Upper lobe of left lung (tissue), 6 donors: ENCODE results near the gene SIRPB1. TPM values are rescaled to one million over a fixed set of nuclear protein-coding genes. Genes with fewer than 3 reads are reported as not detected.

Source experiments
- ATAC-seq, 2 donors: fragments of 200-7000 bp; cut with Tn5 transposase; one replicate each; pipeline ENCODE4 v1.9.1; 2022; ENCODE audit warnings: mild to moderate bottlenecking in 2 of 2, moderate library complexity in 2 of 2; ENCODE audit not compliant: low FRiP score in 2 of 2
- DNase-seq, 2 donors: peaks; one replicate each; pipeline ENCODE4 v3.0.0-alpha.2; 2019 to 2020
- H3K27ac ChIP-seq, 4 donors: fragments of 200-600 bp; sonication (generic); one replicate each; pipeline ENCODE4 v1.5.1; 2016 to 2019
- H3K27me3 ChIP-seq, 4 donors: fragments of 200-600 bp; sonication (generic); one replicate each; pipeline ENCODE4 v1.5.1; 2017 to 2019
- H3K36me3 ChIP-seq, 4 donors: fragments of 200-600 bp; sonication (generic); one replicate each; pipeline ENCODE4 v1.5.1; 2016 to 2019
- H3K4me1 ChIP-seq, 4 donors: fragments of 200-600 bp; sonication (generic); one replicate each; pipeline ENCODE4 v1.5.1; 2018 to 2019
- H3K4me3 ChIP-seq, 4 donors: fragments of 200-600 bp; sonication (generic); one replicate each; pipeline ENCODE4 v1.5.1; 2017 to 2019; ENCODE audit warnings: mild to moderate bottlenecking in 2 of 4, moderate library complexity in 1 of 4
- H3K9me3 ChIP-seq, 4 donors: fragments of 200-600 bp; sonication (generic); one replicate each; pipeline ENCODE4 v1.5.1; 2018 to 2019
- EP300 ChIP-seq, 4 donors: sonication (generic); formaldehyde crosslinking; IDR thresholded peaks; one replicate each; pipeline ENCODE4 v1.5.1; 2017; ENCODE audit warnings: antibody characterized with exemption in 4 of 4, control low read depth in 2 of 4
- POLR2A ChIP-seq, 4 donors: fragments of 450-650 bp; IDR thresholded peaks; one replicate each; pipeline ENCODE4 v1.5.1; 2016 to 2017; ENCODE audit warnings: antibody characterized with exemption in 4 of 4, mild to moderate bottlenecking in 2 of 4
- POLR2AphosphoS5 ChIP-seq, 2 donors: sonication (generic); formaldehyde crosslinking; IDR thresholded peaks; one replicate each; pipeline ENCODE4 v1.5.1; 2017; ENCODE audit warnings: antibody characterized with exemption in 2 of 2
- WGBS, 2 donors: methylation state at CpG; one replicate each; pipeline ENCODE4 v1.1.5; 2017 to 2018; 5-methylcytosine and 5-hydroxymethylcytosine counted together
- total RNA-seq, 6 donors: library from RNA; depleted of rRNA in 4 of 6; stranded (reverse); fragments of >200 nt in 4 of 6; gene quantifications; one replicate each; pipeline versions ENCODE4 v1.1.0 to v1.2.1, GENCODE V29; 2016 to 2021
- TF ChIP-seq, protein P1 (sequence below), 6 experiments: fragments of 450-650 bp in 4 of 6; fragments of 200-600 bp in 2 of 6; sonication (generic) in 2 of 6; IDR thresholded peaks; one replicate each; pipeline ENCODE4 v1.5.1; 2016 to 2019; ENCODE audit warnings: antibody characterized with exemption in 6 of 6
- donor health status: DM: no; HTN: no; CAD: no; lungs with moderate emphysema.
- donor health status: DM: no; HTN: yes; CAD: no; lungs with severe emphysema.

Gene SIRPB1
- total RNA-seq, 6 donors from 2014 or later: 15.7 to 52.0 (median 25.3) TPM

DNA sequence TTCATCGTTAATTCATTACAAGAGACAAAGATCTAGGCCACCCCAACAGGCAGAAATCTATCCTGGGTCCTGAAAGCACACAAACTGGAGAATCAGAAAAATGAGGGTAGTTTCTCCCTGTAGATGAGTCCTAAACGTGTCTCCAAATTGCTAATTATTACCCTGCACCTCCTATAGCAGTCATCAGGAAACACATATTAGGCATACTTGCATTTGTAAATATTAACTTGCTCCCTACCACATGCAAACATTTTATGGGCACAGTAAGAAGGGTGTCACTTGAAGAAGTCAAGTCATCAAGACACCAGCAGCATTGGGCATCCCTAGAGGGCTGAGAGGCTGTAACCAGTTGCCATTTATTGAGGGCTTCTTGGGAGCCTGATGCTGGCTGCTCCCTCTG is 17.9 kb upstream of the SIRPB1 start:
- Histone ChIP-seq H3K9me3 (no peaks in the 10 kb centered on the region), H3K4me3 (no peak overlapping the region), H3K4me1 (no peaks in the 10 kb centered on the region), H3K36me3 (no peaks in the 10 kb centered on the region), H3K27ac (no peak overlapping the region), H3K27me3 (no peaks in the 10 kb centered on the region)
- no peak for ATAC-seq
- WGBS, 2 donors: 78 to 87% methylated on average over 2 of the region's 2 CpGs
- no peak for TF ChIP-seq EP300 (IDR thresholded peaks at IDR 0.05)
- TF ChIP-seq POLR2A (IDR thresholded peaks at IDR 0.05): no peak
- TF ChIP-seq POLR2AphosphoS5 (IDR thresholded peaks at IDR 0.05): no peak
- TF ChIP-seq, protein P1, sequence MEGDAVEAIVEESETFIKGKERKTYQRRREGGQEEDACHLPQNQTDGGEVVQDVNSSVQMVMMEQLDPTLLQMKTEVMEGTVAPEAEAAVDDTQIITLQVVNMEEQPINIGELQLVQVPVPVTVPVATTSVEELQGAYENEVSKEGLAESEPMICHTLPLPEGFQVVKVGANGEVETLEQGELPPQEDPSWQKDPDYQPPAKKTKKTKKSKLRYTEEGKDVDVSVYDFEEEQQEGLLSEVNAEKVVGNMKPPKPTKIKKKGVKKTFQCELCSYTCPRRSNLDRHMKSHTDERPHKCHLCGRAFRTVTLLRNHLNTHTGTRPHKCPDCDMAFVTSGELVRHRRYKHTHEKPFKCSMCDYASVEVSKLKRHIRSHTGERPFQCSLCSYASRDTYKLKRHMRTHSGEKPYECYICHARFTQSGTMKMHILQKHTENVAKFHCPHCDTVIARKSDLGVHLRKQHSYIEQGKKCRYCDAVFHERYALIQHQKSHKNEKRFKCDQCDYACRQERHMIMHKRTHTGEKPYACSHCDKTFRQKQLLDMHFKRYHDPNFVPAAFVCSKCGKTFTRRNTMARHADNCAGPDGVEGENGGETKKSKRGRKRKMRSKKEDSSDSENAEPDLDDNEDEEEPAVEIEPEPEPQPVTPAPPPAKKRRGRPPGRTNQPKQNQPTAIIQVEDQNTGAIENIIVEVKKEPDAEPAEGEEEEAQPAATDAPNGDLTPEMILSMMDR (IDR thresholded peaks at IDR 0.05): no peak
- DNase-seq: no peak

DNA sequence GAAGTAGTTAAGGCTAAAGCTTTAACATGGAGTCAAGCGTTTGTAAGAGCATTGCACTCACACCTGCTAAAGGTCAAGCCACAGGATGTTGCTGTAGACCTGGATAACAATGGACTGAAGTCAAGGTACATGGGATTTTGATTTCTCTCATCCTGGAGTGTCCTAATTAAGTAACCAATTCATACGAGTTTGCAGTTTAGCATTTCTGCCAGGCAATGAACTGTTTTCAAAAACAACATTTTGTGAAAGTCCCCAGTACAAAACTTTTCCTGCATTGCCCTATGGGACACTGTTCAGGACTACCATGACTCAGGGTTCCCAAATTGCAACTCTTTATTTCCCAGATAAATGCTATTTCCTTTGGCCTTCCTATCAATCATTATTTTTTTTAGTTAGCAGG is 17.4 kb upstream of the SIRPB1 start:
- DNase-seq (no peak), ATAC-seq (no peak)
- no peaks in the 10 kb centered on the region for H3K36me3 ChIP-seq
- 56 to 63% methylated on average over 2 of the region's 2 CpGs for WGBS, 2 donors
- H3K9me3 ChIP-seq: no peaks in the 10 kb centered on the region
- H3K4me3 ChIP-seq: no peak overlapping the region
- TF ChIP-seq POLR2A (IDR thresholded peaks at IDR 0.05): no peak
- TF ChIP-seq POLR2AphosphoS5 (IDR thresholded peaks at IDR 0.05): no peak
- TF ChIP-seq, protein P1 (IDR thresholded peaks at IDR 0.05): no peak
- no peak for TF ChIP-seq EP300 (IDR thresholded peaks at IDR 0.05)
- no peaks in the 10 kb centered on the region for H3K4me1 ChIP-seq
- H3K27ac ChIP-seq: no peak overlapping the region
- no peaks in the 10 kb centered on the region for H3K27me3 ChIP-seq

DNA sequence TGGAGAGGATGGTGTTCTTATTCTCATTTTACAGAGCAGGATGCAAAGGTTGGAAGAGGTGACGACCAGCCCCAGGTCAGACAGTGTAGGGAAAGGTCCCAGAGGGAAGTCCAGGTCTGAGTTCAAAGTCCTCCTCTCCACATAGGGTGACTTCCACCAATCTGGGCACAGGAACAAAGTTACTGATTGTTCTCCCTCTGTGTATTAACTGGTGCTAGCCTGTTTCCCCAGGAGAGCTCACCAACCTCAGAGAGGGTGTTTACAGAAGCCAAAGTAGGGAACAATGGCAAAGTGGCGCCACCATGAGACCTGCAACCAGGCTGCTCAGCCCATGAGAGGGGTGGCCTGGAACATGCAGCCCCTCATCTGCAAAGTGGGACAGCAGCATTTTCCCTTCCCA is 16.8 kb upstream of the SIRPB1 start:
- 74 to 81% methylated on average over 2 of the region's 2 CpGs for WGBS, 2 donors
- Histone ChIP-seq H3K27me3 (no peaks in the 10 kb centered on the region), H3K4me3 (no peak overlapping the region), H3K9me3 (no peaks in the 10 kb centered on the region), H3K36me3 (no peaks in the 10 kb centered on the region), H3K4me1 (no peaks in the 10 kb centered on the region), H3K27ac (no peak overlapping the region)
- no peak for DNase-seq
- TF ChIP-seq EP300 (IDR thresholded peaks at IDR 0.05) (no peak), POLR2AphosphoS5 (IDR thresholded peaks at IDR 0.05) (no peak), POLR2A (IDR thresholded peaks at IDR 0.05) (no peak)
- TF ChIP-seq, protein P1 (IDR thresholded peaks at IDR 0.05): no peak
- ATAC-seq: no peak

DNA sequence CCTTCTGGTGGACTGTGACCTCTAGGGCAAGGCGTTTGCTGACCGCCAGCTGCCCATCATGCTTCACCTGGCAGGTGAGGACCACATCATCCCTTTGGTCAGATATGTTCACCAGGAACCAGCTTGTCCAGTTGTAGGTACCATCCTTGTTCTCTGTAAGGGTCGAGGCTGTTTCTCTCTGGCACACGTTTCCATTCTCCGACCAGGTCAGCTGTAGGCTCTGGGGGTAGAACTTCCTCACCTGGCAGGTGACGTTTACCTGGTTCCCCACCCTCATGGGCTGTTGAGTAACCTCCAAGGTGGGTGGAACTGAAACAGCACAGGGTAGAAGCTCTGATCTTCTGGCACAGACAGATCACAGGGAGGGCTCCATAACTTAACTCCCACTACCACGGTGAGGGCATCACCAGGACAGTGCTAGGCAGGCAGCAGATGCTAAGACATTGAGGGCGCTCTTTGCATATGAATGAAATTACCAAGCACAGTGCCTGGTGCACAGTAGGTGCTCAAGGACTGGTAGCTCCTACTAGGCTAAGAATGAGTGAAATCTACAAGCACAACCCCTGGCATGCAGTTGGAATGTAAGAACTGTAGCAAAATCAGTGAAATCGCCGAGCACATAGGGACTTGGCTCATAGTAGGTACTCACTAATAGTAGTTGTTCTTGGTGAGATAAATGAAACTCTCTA is 15.6 kb upstream of the SIRPB1 start:
- no peaks in the 10 kb centered on the region for H3K36me3 ChIP-seq
- DNase-seq (no peak), ATAC-seq (no peak)
- no peaks in the 10 kb centered on the region for H3K9me3 ChIP-seq
- TF ChIP-seq POLR2A (IDR thresholded peaks at IDR 0.05) (no peak), POLR2AphosphoS5 (IDR thresholded peaks at IDR 0.05) (no peak), EP300 (IDR thresholded peaks at IDR 0.05) (no peak)
- TF ChIP-seq, protein P1 (IDR thresholded peaks at IDR 0.05): no peak
- no peaks in the 10 kb centered on the region for H3K4me1 ChIP-seq
- no peak overlapping the region for H3K4me3 ChIP-seq
- H3K27me3 ChIP-seq: no peaks in the 10 kb centered on the region
- WGBS, 2 donors: 84 to 87% methylated on average over 10 of the region's 10 CpGs
- H3K27ac ChIP-seq: no peak overlapping the region

DNA sequence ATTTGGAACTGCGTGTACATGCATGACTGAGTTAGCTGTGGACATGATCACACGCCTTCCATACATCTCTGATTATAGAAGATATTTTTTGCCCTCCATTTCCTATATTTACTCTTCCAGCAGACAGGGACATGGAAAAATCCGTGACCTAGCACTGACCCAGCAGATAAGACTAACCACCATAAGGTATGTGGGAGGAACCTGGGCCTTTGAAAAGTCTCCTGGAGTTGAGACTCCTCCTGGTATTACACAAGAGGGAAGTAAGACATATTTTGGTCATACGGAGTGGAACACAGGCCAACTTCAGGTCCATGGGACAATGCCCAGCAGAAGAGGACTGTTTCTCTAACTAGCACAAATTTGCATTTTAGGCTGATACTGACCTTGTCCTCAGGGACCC is 13.7 kb upstream of the SIRPB1 start:
- Histone ChIP-seq H3K27ac (no peak overlapping the region), H3K27me3 (no peaks in the 10 kb centered on the region), H3K9me3 (no peaks in the 10 kb centered on the region), H3K36me3 (no peaks in the 10 kb centered on the region), H3K4me1 (no peaks in the 10 kb centered on the region), H3K4me3 (no peak overlapping the region)
- TF ChIP-seq POLR2AphosphoS5 (IDR thresholded peaks at IDR 0.05) (no peak), EP300 (IDR thresholded peaks at IDR 0.05) (no peak), POLR2A (IDR thresholded peaks at IDR 0.05) (no peak)
- TF ChIP-seq, protein P1 (IDR thresholded peaks at IDR 0.05): no peak
- WGBS, 2 donors: 80 to 83% methylated on average over 4 of the region's 4 CpGs
- DNase-seq (no peak), ATAC-seq (no peak)
